SJSA1 (cell line): ENCODE data around the gene BLOC1S1. TPM values are rescaled to one million over a fixed set of nuclear protein-coding genes. Genes with fewer than 3 reads are reported as not detected.

Experiments used
- DNase-seq, 2 experiments: peaks; one replicate each; pipeline ENCODE4 v3.0.0-alpha.2; 2015 to 2020; ENCODE audit warnings: low spot score in 2 of 2, low read depth in 1 of 2
- H3K27ac ChIP-seq: fragments of 250-450 bp; sonication (Bioruptor Pico); 2 replicates; pipeline ENCODE4 v1.5.1; 2020; ENCODE audit warnings: mild to moderate bottlenecking, moderate library complexity
- H3K27me3 ChIP-seq: fragments of 250-450 bp; sonication (Bioruptor Pico); replicated peaks from 2 replicates; pipeline ENCODE4 v1.5.1; 2020; ENCODE audit warnings: mild to moderate bottlenecking, moderate library complexity
- H3K36me3 ChIP-seq: fragments of 250-450 bp; sonication (Bioruptor Pico); 2 replicates; pipeline ENCODE4 v1.5.1; 2020; ENCODE audit warnings: mild to moderate bottlenecking
- H3K4me1 ChIP-seq: fragments of 250-450 bp; sonication (Bioruptor Pico); replicated peaks from 2 replicates; pipeline ENCODE4 v1.6.1; 2021; ENCODE audit warnings: mild to moderate bottlenecking
- H3K4me3 ChIP-seq: fragments of 250-450 bp; sonication (Bioruptor Pico); 2 replicates; pipeline ENCODE4 v1.5.1; 2020; ENCODE audit warnings: mild to moderate bottlenecking
- H3K9me3 ChIP-seq: fragments of 250-450 bp; sonication (Bioruptor Pico); replicated peaks from 2 replicates; pipeline ENCODE4 v1.5.1; 2020; ENCODE audit warnings: mild to moderate bottlenecking
- total RNA-seq: library from RNA; depleted of rRNA; stranded (reverse); fragments of >200 nt; shearing (Covaris generic); gene quantifications from 2 replicates; pipeline ENCODE4 v1.2.3, GENCODE V29; 2014

Gene BLOC1S1
- total RNA-seq, 1 experiment from 2014 or later: 91.9 TPM

DNA sequence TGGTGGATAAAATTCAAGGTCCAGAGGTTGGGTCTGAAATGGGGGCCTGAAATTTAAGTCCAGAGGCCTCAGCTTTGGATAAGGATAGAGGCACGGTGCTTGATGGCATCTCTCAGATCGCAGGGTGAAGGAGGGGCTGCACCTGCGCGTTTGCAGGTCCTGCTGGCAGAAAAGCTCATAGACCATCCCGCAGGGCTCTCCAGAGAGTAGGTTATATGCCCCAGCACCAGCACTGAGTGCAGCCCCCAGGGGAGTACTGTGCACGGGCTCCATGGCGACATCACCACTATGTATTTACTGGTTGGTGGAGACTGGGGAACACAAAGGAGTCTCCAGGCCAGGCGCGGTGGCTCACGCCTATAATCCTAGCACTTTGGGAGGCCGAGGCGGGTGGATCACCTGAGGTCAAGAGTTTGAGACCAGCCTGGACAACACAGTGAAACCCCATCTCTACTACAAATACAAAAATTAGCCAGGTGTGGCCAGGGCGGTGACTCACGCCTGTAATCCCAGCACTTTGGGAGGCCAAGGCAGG, 17.2 kb downstream of the BLOC1S1 start:
- Histone ChIP-seq H3K27ac (no peak overlapping the region), H3K4me3 (no peak overlapping the region)
- DNase-seq: no peak

DNA sequence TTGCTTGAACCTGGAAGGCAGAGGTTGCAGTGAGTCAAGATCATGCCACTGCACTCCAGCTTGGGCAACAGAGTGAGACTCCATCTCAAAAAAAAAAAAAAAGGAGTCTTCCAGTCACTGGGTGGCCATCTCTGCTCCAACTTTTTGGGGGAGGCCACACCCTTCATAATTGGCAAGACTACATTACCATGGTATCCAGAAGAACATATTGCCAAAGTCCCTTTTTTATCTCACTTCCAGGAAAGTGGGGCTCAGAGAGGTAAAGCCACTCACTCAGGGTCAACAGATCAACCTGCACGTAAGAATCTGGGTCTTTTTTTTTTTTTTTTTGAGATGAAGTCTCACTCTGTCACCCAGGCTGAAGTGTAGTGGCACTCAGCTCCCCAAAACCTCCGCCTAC, 18.0 kb downstream of the BLOC1S1 start:
- Histone ChIP-seq H3K9me3 (no peaks in the 10 kb centered on the region), H3K27ac (no peak overlapping the region), H3K4me3 (no peak overlapping the region), H3K36me3 (no peaks in the 10 kb centered on the region), H3K4me1 (peaks cover 25% of the 10 kb centered on the region), H3K27me3 (no peaks in the 10 kb centered on the region)
- no peak for DNase-seq

More for the DNA sequence above, 17.2 kb downstream of the BLOC1S1 start:
- H3K27me3 ChIP-seq: no peaks in the 10 kb centered on the region
- no peaks in the 10 kb centered on the region for H3K9me3 ChIP-seq
- peaks cover 23% of the 10 kb centered on the region for H3K4me1 ChIP-seq
- peaks cover 2% of the 10 kb centered on the region for H3K36me3 ChIP-seq

DNA sequence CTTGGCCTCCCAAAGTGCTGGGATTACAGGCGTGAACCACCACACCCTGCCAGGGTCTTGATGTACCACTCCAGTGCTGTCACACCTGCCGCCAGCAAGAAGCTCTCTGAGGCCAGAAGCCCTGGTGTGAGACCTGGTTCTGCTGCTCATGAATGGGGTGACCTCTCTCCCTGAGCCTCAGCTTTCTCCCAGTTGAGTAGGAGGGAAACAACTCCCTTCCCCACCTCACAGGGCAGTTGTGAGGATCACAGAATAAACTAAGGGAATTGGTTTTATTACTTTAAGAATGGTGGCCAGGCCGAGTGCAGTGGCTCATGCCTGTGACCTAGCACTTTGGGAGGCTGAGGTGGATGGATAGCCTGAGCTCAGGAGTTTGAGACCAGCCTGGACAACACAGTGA, 18.7 kb downstream of the BLOC1S1 start:
- H3K27ac ChIP-seq: no peak overlapping the region
- H3K36me3 ChIP-seq: no peaks in the 10 kb centered on the region
- no peaks in the 10 kb centered on the region for H3K27me3 ChIP-seq
- no peak for DNase-seq
- H3K4me1 ChIP-seq: peaks cover 20% of the 10 kb centered on the region
- no peaks in the 10 kb centered on the region for H3K9me3 ChIP-seq
- no peak overlapping the region for H3K4me3 ChIP-seq

DNA sequence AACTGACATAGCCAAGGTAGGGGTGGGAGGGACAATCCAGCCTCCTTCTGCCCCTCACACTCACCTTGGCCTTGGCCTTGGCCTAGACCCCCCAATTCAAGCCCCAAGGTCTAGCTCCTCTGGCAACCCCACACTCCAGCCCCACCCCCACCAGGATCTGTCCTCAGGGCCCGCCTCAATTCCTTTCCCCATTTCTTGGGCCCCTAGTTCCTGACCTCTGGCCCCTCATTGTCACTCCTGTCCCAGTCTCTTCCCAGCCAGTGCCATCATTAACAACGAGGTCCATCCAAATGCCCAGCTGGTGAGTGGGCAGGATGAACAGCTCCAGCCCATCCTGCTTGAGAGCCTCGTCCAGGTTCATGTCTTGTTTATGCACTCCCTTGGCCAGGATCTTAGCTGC, 20.2 kb downstream of the BLOC1S1 start:
- DNase-seq: no peak
- no peaks in the 10 kb centered on the region for H3K36me3 ChIP-seq
- H3K27me3 ChIP-seq: no peaks in the 10 kb centered on the region
- H3K9me3 ChIP-seq: no peaks in the 10 kb centered on the region
- H3K4me1 ChIP-seq: peaks cover 5% of the 10 kb centered on the region
- H3K27ac ChIP-seq: no peak overlapping the region
- H3K4me3 ChIP-seq: no peak overlapping the region

- no peaks in the 10 kb centered on the region for H3K36me3 ChIP-seq
- peak; percentile 39 to 61 for DNase-seq
- no peak overlapping the region for H3K27ac ChIP-seq
- H3K9me3 ChIP-seq: no peaks in the 10 kb centered on the region
- H3K27me3 ChIP-seq: no peaks in the 10 kb centered on the region
- no peak overlapping the region for H3K4me3 ChIP-seq
- H3K4me1 ChIP-seq: peaks cover 5% of the 10 kb centered on the region
These were observed 21.1 kb downstream of the BLOC1S1 start for GRCh38 chr12:55736780-55737580.

DNA sequence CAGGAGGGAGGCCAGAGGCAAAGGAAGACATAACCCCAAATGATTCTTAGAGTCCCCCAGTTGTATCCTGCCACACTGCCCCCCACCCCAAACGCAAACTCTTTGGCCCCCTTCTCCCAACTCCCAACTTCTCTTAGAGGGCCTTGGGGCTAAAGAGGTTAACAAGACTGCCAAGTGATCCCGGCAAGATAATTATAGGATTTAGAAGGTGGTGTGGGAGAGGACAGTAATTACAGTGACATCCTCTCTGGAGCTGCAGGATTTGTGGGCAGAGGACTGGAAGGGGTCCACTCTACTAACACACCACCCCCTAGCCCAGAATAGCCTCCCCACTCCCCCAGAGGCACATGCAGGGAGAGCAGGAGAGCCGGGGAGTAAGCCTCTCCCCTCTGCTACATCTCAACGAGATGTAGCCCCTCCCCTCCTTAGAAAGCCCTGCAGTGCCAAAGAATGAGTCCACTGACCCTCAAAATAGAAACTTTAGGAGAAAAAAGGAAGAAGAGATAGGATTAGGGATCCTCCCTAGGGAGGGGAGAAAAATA, 21.8 kb downstream of the BLOC1S1 start:
- Histone ChIP-seq H3K9me3 (no peaks in the 10 kb centered on the region), H3K4me3 (peak overlapping the region; percentile 39; the same call in 1 of the 2 replicates), H3K27ac (peak overlapping the region; percentile 27), H3K27me3 (no peaks in the 10 kb centered on the region), H3K36me3 (no peaks in the 10 kb centered on the region), H3K4me1 (peaks cover 7% of the 10 kb centered on the region)
- no peak for DNase-seq

GRCh38 chr12:55738123-55739024, 22.5 kb downstream of the BLOC1S1 start:
- no peaks in the 10 kb centered on the region for H3K36me3 ChIP-seq
- no peaks in the 10 kb centered on the region for H3K9me3 ChIP-seq
- peaks cover 9% of the 10 kb centered on the region for H3K4me1 ChIP-seq
- peak; percentile 83 to 88 for DNase-seq
- H3K27me3 ChIP-seq: no peaks in the 10 kb centered on the region
- peak overlapping the region; percentile 27 for H3K27ac ChIP-seq
- peak overlapping the region; percentile 39 for H3K4me3 ChIP-seq

DNA sequence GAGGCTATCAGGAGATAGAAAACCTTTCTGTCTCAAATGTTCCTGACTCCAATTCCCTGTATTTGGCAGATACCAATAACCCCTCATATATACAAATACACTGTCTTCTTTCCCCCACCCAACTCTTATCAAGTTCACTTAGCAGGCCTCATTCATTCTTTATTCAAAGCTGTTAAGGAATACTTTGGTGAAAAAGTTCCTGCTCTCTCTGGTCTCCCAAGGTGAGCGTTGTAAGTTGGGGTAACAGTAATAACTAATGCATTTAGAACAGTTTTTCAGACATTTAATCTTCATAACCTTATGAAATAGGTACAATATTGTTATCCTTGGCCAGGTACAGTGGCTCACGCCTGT, 23.2 kb downstream of the BLOC1S1 start:
- H3K36me3 ChIP-seq: no peaks in the 10 kb centered on the region; the same call in 1 of the 2 replicates
- H3K9me3 ChIP-seq: no peaks in the 10 kb centered on the region
- DNase-seq: no peak
- H3K27ac ChIP-seq: no peak overlapping the region
- H3K4me3 ChIP-seq: peak overlapping the region; percentile 39
- no peaks in the 10 kb centered on the region for H3K27me3 ChIP-seq
- H3K4me1 ChIP-seq: peaks cover 16% of the 10 kb centered on the region

DNA sequence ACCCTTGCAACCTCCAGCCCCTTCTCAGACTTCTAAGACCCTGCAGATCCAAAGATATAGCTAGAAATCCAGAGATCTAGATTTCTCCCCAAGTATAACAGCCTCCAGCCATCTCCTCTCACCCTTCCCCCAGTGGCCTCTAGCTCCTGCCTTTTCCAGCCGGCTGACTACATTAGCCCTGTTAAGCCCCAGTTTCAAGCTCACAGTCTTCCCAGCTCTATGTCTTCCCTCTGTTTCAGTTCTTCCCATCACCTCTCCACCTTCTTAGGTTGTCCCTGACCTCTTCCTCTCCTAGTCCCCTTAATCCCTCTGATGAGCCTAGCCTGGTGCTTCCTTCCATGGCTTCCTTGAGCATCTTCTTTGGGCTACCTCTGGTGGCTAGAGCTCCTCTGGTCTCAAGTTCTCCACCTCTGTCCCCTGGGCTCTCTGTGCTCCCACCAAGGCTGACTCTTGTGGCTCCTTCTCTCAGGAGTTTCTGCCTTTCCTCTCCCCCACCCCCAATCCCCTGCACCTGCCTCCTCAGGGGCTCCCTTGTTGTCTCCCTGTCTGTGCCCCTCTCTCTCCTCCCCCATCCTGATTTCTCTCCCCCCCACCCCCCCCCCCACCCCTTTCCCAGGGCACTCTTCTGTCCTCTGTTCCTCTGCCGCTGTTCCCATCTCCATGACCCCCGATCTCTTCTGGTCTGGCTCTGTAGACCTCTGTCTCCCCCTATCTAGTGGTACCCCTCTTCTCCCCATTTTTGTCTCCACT, 26.3 kb downstream of the BLOC1S1 start:
- Histone ChIP-seq H3K9me3 (no peaks in the 10 kb centered on the region), H3K4me1 (peaks cover 19% of the 10 kb centered on the region), H3K36me3 (no peaks in the 10 kb centered on the region; the same call in 1 of the 2 replicates), H3K4me3 (peak overlapping the region; percentile 35), H3K27me3 (no peaks in the 10 kb centered on the region), H3K27ac (no peak overlapping the region)
- no peak for DNase-seq

DNA sequence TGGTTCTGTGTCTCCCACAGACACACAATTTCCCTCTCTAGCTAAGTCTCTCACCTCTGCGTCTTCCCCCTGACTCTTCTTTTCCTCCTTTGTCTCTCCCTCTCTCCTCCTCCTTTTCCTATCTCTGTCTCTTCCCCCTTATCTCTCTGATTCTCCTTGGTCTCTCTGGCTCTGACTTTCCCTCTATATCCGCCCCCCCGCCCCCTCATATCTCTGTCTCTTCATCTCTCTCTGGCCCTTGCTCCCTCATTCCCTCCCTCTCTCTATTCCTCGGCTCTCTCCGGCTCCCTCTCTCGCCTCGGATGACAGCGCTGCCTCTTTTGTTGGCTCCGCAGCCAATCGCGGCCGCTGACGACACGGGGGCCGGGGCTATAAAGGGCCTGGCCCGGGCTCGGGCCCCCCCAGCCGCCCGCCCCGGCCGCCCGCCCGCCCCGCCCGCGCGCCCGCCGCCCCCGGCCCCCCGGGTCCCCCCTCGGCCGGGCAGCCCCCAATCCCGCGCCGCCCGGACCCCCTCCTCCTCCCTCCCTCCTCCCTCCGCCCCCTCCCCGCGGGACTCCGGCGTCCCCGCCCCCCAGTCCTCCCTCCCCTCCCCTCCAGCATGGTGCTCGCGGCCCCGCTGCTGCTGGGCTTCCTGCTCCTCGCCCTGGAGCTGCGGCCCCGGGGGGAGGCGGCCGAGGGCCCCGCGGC, 27.0 kb downstream of the BLOC1S1 start, which contains the start of gene GDF11:
Gene GDF11 (plus strand): TSS at position 404 of the 687 bp plus-strand sequence. CDS start 195 bp downstream, at position 599.
- Histone ChIP-seq H3K4me3 (peak within 1 kb of the TSS; percentile 54), H3K4me1 (peaks cover 19% of the 10 kb centered on the region), H3K36me3 (no peaks in the 10 kb centered on the region; the same call in 1 of the 2 replicates), H3K27me3 (no peaks in the 10 kb centered on the region), H3K9me3 (no peaks in the 10 kb centered on the region), H3K27ac (no peak within 1 kb of the TSS)
- DNase-seq: peak; percentile 46 to 81

GRCh38 chr12:55743406-55744339, 27.8 kb downstream of the BLOC1S1 start:
- Histone ChIP-seq H3K9me3 (no peaks in the 10 kb centered on the region), H3K27ac (no peak overlapping the region), H3K4me3 (peak overlapping the region; percentile 54), H3K27me3 (no peaks in the 10 kb centered on the region), H3K36me3 (no peaks in the 10 kb centered on the region; the same call in 1 of the 2 replicates), H3K4me1 (peaks cover 14% of the 10 kb centered on the region)
- DNase-seq: peak; percentile 41 to 63
